ENCODE data around the gene STK17B.

GRCh38 chr2:196165016-196165415, 6.4 kb downstream of the STK17B start:
- TF ChIP-seq, protein P1, sequence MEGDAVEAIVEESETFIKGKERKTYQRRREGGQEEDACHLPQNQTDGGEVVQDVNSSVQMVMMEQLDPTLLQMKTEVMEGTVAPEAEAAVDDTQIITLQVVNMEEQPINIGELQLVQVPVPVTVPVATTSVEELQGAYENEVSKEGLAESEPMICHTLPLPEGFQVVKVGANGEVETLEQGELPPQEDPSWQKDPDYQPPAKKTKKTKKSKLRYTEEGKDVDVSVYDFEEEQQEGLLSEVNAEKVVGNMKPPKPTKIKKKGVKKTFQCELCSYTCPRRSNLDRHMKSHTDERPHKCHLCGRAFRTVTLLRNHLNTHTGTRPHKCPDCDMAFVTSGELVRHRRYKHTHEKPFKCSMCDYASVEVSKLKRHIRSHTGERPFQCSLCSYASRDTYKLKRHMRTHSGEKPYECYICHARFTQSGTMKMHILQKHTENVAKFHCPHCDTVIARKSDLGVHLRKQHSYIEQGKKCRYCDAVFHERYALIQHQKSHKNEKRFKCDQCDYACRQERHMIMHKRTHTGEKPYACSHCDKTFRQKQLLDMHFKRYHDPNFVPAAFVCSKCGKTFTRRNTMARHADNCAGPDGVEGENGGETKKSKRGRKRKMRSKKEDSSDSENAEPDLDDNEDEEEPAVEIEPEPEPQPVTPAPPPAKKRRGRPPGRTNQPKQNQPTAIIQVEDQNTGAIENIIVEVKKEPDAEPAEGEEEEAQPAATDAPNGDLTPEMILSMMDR (IDR thresholded peaks at IDR 0.05; ENCODE audit: borderline replicate concordance, extremely low read depth, low read length, poor library complexity, severe bottlenecking): no peak
- no peak for TF ChIP-seq EZH2 (IDR thresholded peaks at IDR 0.05; ENCODE audit: borderline replicate concordance, low read depth, low read length, severe bottlenecking)
